HG03175 (cell line): Measurements from ENCODE around the gene POLR2M.

Experiments used
- ATAC-seq: cut with Tn5 transposase; IDR thresholded peaks from one replicate; pipeline ENCODE4 v1.9.1; 2021; ENCODE audit warnings: mild to moderate bottlenecking, moderate library complexity; ENCODE audit not compliant: unreplicated experiment

POLR2M gene

DNA sequence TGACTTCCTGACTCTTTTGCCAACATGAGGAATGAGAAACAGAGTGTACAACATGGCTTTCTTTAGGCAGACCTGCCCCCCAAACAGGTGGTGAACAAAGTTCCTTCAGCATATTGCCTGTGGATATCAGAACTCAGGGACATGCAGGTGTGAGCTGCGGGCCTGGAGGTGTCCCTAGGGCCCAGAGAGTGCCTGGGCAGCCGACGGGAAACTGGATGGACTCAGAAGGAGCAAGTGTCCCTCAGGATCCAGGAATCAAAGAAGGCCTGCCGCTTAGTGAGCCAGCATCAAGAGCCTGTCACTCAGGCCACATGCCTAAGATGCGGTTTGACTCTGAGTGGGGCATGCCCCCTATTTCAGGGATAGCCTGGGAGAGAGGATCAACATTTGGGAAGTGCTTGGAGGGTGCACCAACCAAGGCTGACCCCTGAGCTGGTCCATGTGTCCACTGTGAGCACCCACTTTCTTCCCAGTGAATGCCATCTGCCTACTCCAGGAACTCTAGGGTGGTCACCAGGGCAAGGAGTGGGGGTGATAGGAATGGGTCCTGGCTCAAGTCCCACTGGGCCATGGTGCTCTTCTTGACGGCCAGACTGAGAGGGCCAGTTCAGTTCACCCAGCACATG is 16.1 kb upstream of the POLR2M start:
- ATAC-seq: no peak

DNA sequence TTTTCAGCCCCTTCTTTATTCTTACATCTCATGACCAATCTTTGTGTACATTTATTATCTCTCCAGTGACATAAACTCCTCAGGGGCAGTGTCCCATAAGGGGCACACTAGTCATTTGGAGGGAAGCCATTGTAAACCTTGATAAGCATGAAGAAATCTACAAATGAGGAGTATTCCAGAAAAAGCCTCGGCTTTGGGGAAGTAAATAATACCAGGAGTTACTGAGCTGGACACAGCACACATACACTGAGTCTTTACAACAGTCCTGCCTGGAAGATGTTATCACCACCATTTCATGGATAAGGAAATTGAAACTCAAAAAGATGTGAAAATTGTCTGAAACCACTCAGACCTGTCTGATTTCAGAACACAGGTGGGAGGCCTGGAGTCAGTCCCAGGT is 15.4 kb upstream of the POLR2M start:
- no peak for ATAC-seq

DNA sequence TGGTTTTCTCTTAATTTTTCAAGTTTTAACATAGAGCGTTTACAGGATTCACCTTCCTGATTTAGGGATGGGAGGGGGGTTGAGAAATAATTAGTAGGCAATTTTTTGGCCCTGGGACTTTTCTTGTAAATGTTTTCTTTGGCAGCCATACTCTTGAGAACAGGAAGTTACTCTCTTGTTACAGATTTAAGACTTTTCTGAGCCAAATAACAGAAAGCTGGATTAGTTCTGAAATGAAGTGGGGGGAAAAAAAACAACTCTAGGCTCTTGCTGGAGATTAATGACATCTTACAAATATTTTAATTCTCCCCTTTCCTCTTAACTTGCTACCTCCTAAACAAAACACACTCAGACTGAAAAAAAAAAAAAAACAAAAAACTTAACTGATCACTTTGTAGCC is 13.8 kb upstream of the POLR2M start:
- ATAC-seq: no peak

DNA sequence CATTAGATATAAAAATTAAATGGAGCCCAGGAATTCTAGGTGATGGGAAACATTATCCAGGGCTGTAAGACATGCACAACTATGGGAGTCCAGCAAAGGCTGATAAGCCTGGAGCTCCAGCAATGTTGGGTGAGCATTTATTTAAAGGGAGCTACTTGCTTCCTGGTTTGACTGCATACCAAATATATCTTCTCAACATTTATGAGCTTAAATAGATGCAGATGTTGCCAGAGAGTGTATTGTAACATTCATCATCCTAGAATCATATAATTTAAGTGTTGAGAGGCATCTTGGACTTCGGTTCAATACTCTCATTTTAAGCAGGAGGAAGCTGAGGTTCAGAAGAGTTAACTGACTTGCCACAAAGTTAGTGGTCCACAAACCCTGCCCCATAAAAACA is 12.2 kb upstream of the POLR2M start:
- ATAC-seq: no peak

DNA sequence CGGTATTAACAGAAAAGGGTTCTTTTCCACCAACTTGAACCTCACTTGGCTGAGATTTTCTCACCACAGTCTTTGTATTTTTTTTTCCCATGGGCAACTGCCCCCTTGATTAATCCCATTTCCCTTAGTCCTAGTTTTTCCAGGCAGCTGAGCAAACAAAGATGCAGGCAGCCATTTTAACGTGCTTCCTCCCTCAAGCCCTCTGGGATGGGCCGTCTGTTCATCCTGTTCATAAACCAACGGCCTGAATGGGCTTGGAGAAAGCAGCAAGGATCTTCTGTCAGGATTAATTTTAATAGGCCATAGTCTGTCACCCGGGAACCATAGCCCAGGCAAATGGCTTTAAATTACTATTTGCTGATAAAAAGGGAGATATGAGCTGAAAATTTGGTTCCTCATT is 10.4 kb upstream of the POLR2M start:
- no peak for ATAC-seq

DNA sequence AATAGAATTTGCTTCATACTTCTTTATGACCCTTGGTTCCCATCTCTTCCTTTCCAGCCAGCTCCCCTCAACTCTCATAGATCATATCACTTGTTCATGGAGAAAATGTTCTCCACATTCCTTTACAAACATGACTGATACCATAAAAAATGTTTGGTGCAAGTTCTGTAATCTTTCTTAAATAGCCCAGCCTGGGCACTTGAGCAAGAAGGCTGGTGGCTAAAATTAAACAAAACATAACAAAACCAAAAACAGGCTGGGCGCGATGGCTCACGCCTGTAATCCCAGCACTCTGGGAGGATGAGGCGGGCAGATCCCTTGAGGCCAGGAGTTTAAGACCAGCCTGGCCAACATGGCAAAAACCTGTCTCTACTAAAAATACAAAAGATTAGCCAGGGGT is 8.9 kb upstream of the POLR2M start:
- no peak for ATAC-seq

DNA sequence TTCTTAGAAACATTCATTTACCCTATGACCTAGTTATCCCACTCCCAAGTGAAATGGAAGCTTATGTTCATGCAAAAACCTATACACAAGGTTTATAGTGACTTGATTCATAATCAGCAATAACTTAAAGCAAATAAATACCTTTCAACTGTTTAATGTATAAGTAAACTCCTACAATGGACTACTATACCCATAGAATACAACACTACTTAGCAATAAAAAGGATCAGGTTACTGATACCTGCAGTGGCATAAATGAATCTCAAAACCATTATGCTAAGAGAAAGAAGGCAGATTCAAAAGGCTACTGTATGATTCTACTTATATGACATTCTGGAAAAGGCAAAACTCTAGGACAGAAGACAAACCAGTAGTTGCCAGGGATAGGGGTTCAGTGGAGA is 8.3 kb upstream of the POLR2M start:
- no peak for ATAC-seq

DNA sequence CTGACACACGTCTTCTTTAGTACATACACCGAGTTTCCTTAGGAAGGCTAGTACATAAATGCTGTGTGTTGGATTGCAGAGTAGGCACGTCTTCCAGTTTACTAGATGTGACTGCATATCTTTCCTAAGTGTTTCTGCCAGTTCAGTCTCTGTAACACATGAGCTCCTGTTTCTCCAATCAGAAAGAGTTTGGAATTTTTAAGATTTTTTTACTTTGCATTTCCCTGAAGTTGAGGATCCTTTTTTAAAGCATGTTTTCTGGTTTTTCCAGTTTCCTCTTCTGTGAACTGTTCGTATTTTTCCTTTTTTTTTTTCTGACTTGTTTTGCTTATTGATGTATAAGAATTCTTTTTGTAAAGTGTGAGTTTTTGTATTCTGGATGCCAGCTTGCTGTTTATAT is 7.5 kb upstream of the POLR2M start:
- no peak for ATAC-seq

DNA sequence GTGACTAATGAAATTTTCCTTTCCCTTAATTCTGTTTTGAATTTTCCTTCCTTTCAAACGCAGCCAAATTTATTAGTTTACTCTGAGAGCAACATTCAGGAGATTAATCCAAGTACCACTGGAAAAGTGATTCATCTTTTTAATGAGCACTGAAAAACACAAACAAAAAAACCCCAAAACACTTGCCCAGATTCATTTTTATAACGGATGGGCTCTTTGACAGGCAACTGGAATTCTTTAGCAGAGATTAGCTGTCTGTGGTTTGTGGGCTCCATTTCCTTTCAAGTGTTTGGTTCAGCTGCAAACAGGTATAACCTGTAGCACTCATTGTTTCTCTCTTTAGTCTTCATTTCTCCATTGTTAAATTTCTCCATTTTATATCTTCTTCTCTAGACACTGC is 3.1 kb upstream of the POLR2M start:
- no peak for ATAC-seq

DNA sequence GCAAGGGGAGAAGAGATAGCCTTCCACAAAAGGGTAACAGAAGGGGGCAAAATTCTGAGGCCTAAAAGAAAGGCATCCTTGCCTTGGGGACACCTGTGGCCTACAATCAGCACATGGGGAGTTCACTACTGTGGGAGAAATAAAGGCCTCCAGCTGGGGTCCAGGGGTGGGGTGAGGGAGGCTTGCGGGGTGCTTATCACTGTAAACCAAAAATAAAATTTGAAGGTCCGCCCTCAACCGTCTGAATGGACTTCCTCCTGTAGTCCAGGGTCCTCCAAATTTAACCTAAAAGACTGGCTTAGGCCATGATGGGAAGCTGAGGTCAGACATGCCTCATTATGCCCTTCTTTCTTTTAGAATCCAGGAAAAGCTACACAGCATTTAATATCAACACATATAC is 2.1 kb upstream of the POLR2M start:
- no peak for ATAC-seq

DNA sequence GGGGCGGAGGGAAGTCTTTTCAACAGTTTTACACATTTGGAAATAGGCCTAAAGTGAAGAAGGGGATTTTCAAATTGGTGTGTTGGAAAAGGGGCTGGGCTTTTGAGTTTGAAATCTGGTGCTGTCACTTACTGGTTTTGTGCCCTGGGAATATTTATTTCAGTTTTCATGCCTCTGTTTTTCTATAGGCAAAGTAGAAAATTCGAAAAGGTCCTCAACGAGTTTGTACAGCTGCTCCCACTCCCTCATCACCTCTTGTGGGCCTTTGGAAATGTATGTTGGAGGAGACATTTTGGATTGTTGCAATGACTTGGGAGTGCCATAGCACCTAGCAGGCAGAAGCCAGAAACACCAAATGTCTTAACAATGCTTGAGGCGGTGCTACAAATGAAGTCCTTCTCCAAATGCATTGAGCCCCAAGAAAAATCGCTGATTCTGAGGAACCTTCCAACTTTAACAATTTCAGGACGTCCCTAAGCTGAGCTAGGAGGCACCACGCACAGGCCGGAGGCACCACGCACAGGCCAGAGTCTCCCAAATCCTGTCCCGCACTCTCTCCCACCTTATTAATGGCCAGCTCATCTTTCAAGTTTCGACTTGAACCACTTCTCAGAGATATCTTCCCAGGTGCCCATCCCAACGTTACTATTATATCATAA is 639 bp upstream of the POLR2M start:
- ATAC-seq: no peak

DNA sequence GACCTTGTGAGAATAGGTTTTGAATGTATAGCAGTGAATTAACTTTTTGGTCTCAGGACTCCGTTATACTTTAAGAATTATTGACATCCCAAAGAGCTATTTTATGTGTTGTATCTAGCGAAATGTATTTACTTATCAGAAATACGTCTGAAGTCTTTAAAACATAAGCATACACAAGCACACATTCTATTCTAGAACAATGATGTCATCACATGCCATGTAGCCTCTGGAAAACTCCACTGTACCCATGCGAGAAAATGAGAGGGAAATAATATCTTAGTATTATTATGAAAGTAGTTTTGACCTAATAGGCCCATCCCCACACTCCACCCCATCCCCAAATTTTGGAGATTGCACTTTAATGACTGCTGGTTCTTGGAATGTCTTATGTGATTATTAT is 1.5 kb downstream of the POLR2M start:
- ATAC-seq: no peak

DNA sequence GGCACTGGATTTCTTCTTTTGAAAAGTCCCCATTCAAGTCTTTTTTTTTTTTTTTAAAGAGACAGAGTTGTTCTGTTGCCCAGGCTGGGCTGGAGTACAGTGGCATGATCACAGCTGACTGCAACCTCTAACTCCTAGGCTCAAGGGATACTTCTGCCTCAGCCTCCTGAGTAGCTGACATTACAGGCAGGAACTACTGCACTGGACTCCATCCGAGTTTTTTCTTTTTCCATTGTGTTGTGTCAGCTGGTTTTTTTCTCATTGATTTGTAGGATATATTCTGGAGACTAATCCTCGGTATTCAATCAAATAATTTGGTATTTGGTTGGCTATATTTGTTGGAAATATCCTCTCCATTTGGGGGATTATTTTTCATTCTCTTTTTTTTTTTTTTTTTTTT is 11.8 kb downstream of the POLR2M start:
- no peak for ATAC-seq

DNA sequence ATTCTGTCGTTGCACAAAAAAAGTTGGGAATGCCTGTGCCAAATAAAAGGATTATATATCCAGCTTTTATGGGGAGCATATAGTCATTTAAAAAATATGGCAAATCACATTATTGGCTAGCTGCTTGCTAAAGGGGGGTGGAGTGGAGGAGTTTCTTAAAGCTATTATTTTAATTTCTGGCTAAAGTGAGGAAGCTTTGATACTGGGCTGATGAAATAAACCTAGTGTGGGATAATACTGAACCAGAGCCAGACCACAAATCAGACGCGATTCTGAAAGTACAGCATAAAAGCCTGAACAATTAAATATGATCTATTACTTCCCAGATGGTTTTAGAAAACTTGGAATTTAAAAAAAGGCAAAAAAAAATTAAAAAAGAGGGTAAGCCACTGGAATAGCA is 14.4 kb downstream of the POLR2M start:
- no peak for ATAC-seq

DNA sequence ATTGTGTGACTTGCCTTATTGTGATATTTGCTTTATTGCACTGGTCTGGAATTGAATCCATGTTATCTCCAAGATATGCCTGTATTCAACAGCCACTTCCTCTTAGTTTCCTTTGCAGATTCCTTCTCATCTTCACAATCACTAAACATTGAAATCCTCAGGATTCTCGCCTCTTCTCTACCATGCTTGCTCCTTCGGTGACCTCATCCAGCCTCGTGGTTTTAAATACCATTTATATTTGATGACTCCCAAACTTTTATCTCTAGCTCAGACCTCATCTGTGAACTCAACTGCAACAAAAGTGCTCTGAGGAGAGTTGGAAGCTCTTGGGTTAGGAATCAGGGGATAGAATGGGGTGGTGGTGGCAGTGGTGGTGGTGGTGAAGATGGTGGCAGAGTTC is 19.9 kb downstream of the POLR2M start:
- no peak for ATAC-seq

DNA sequence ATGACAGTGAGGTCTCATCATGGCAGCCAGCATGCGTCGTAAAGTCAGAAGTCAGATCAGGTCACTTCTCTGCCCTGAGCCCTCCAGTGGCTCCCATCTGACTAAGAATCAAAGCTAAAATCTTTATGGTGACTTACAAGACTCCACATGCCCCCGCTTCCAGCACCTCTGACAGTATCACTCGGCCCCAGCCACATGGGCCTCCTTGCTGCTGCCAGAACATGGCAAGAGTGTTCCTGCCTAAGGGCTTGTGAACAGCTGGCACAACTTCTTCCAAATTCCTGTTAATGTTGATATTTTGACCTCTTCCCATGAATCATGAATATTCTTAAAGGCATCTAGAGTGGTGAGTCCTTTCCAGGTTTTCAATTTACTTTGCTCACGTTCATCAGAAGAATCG is 20.5 kb downstream of the POLR2M start:
- ATAC-seq: no peak

DNA sequence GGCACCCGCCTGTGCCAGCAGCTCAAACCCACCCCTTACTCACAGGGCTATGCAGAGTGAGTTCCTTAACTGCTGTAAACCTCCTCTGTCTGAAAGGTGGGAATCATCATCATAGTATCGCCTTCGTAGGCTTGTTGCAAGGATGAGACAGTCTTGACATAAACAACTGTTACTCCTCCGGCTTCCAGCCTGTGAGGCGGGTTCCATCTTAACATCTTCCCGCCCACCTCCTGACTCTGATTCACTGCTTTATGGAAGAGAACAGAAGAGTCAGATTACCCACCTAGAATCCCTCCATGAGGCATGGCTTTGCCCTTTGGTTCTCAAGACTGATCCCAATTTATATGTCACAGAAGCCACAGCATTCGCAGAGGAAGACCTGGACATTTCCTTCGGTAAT is 21.9 kb downstream of the POLR2M start:
- no peak for ATAC-seq

DNA sequence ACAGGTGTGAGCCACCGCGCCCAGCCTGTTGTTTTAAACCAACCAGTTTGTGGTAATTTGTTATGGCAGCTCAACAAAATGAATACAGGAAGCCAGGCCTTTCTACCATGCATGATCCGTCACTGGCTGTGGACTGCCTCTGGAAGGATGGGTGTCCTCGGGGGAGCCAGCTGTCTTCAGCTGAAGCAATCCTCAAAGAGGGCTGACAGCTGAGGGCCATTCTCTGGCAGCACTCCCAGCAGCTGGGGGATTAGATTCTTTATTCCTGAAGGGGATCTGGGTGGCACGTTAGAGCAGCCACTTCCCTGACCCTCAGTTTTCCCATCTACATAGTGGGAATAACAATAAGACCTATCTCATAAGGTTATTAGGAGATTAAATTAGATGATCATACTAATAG is 24.4 kb downstream of the POLR2M start:
- ATAC-seq: no peak

DNA sequence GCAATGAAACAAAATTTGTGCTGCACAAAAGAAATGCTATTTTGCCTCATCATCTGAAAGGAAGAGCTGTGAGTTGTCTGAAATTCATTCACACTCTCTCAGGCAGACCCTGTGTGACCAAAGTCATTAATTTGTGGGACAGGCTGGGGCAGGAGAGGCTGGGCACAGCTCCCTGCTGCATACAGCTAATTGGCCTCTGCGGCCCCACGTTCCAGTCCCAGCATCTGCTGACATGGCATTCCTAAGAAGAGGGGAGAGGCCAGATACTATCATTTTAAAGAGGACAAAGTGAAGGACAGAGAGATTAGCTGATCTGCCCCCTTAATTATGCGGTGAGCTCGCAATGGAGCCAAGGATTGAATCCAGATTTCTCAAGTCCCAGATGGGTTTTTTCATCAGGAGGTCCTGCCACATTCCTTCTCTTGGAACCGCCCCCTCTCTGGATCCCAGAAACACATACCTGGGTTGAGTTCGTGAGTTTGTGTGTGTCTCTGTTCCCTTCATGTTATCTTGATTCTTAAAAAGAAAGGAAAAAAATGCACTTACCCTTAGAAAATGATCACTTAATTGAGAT is 25.1 kb downstream of the POLR2M start:
- ATAC-seq: no peak

DNA sequence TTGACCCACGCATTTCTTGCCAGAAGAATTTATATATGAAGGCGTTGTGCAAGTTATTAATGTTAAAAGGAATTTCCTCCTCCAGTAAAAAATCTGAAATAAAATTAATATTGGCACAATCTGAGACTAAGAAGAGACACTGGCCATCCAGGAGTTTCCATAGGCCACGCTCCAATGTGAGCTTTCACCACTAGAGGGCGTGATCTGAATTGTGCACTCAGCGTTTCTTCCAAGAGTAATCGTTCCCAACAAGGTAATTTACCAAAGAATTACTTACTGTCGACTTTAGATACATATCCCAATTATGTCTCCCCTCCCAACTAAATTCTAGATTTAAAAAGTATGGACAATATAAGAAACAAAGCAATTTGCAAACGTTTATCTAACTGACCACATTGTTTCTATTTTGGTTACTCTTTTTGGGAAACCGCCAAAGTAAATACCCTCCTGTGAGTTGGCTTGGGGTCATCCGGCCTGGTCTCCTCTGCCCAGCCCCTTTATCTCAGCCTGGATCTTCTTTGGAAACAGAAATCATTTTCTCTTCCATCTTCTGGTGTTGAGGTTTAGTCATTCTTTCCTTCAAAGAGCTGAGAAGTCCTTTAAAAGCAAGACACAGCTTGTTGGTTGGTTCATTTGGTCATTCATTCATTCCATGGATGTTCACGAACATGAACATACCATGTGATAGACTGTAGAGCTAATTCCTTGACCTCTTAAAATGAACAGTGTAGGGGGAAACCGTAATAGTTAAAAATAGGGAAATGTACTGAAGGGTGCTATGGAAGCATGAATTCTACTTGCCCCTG is 26.2 kb downstream of the POLR2M start:
- no peak for ATAC-seq

DNA sequence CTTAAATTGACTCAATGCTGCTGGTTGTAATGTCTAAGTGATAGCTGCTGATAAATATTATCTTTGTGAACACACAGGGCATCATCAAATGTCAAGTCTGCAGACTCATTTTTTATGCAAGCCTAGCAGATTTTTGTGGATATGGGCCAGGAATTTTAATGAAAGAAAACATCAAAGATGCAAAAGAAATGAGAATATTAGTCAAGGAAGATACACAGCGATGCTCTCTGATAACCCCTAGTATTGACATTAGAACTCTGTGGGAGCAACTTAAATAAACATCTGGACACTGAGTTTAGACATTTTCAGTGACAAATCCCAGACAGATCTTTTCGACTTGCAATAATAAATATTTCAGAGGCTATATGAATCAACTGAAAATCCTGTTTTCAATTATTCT is 28.3 kb downstream of the POLR2M start:
- ATAC-seq: no peak

DNA sequence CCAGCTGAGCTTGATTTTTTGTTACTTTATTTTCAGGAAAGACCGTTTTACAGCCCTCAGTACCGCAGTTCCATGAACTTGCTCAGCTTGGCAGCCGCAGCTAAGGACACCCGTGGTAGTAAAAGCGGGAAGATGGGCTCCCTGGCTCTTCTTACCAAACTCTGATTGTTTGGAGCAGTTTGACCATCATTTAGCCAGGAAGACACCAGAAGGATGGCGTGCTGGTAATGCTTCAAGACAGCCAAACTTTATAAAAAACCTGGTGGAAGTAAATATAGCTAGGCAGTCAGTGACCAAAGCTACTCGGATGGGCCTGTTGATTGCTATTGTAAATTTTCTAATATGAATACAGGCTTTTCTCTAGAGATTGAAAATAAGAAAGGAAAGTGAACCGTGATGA is 28.9 kb downstream of the POLR2M start:
- ATAC-seq: no peak
